Activated naive CD8-positive, alpha-beta T cell treated with anti-CD3 and anti-CD28 coated beads, Interleukin-2, amount 50 U/mL, for 24 hours (primary cell): ENCODE data around the gene DAAM1.

Experiments
- ATAC-seq: fragments of 150-1000 bp; cut with Tn5 transposase; one replicate; pipeline ENCODE4 v1.10.0; 2021
- DNase-seq: peaks from one replicate; pipeline ENCODE4 v3.0.0; 2021
- H3K27ac Mint-ChIP-seq: one replicate; pipeline ENCODE4 v1.8.0; 2021; ENCODE audit warnings: mild to moderate bottlenecking, mixed read lengths
- H3K27me3 Mint-ChIP-seq: one replicate; pipeline ENCODE4 v1.8.0; 2021; ENCODE audit warnings: mixed read lengths
- H3K36me3 Mint-ChIP-seq: one replicate; pipeline ENCODE4 v1.8.0; 2021; ENCODE audit warnings: low read depth, mixed read lengths
- H3K4me1 Mint-ChIP-seq: one replicate; pipeline ENCODE4 v1.8.0; 2021; ENCODE audit warnings: mixed read lengths
- H3K4me3 Mint-ChIP-seq: one replicate; pipeline ENCODE4 v1.8.0; 2021; ENCODE audit warnings: mild to moderate bottlenecking, moderate library complexity, mixed read lengths
- H3K9me3 Mint-ChIP-seq: one replicate; pipeline ENCODE4 v1.8.0; 2021; ENCODE audit warnings: mixed read lengths

Gene DAAM1

DNA sequence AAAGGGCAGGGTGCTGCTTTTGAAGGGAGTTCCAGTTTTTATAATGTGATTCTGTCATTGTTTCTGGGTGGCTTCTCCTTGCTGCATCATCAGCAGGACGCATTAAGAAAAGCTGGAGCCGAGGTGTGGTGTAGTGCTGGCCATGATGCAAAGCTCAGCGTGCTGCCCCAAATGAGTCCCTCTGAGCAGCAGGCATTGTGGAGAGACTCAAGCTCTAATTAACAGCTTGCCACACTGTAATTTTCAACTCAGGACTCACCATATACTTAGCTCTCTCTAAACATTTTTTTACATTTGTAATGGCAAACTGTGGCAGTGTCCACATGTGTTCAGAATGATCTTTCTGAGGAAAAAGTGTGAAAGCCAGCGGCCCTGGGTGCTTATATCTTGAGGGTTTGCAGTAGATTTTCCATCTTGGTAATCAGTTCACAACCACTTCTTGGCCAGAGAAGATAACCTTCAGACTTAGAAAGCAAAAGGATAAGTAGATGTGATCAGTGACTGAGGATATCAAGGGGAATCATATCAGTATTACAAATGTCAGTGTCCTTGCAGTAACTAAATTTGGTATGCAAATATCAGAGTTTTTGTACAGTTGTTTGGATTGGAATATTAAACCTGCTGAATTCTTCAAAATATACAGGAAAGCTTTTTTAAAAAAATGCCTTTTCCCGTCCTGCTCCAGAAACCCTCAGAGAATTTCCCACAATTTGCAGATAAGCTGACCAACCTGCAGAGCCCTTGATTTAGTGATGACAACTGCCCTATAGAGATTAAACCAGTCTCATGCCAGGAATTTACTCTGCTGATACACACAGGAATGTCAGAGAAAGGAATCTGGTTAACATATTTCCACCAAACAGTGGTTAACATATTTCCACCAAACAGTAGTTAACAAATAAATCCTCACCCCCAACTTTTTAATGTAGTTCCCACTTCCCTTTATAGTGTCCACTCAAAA is 63.6 kb downstream of the DAAM1 start:
- ATAC-seq (no peak), DNase-seq (no peak)
- no peaks in the 10 kb centered on the region for H3K27me3 Mint-ChIP-seq
- H3K4me1 Mint-ChIP-seq, result no peaks in the 10 kb centered on the region
- H3K9me3 Mint-ChIP-seq, result no peaks in the 10 kb centered on the region
- H3K27ac Mint-ChIP-seq, result no peak overlapping the region
- no peaks in the 10 kb centered on the region for H3K36me3 Mint-ChIP-seq
- H3K4me3 Mint-ChIP-seq, result no peak overlapping the region

DNA sequence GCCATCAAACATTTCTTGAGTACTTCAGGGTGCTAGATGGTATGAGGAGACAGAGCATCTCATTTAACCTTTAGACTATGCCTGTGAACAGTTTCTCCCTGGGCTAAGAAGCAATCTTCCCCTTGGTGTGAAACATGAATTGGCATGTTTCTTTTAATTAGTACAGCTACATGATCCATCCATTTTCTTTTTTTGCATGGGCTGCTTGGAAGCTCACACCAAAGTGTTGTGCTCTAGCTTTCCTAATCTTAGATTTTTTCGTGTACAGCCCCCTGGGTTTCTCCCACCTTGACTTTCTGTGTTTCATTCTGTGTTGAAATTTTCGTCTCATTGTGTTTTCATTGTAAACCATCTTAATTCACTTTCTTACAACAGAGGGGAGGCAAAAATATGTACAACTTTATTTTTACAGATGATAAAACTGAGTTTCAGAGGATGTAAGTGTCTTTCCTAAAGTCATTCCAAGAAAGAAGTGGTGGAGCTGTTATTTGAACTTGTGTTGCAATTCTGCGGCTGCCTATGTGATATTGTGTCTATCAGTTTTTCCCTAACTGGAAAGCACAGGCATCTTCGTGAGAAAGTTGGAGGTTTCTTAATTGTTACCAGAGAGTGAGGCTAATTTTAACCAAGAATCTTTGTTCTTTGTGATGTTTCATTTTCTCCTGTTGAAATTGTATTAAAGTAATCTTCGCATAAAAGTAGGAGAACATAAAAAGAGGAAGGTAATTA is 64.5 kb downstream of the DAAM1 start:
- no peaks in the 10 kb centered on the region for H3K9me3 Mint-ChIP-seq
- no peak overlapping the region for H3K27ac Mint-ChIP-seq

GRCh38 chr14:59253527-59253926 is 65.1 kb downstream of the DAAM1 start:
- DNase-seq (no peak), ATAC-seq (no peak)
- Mint-ChIP-seq H3K4me3 (no peak overlapping the region), H3K4me1 (no peaks in the 10 kb centered on the region), H3K27me3 (no peaks in the 10 kb centered on the region), H3K36me3 (no peaks in the 10 kb centered on the region), H3K27ac (no peak overlapping the region), H3K9me3 (no peaks in the 10 kb centered on the region)

More for the DNA sequence above, 64.5 kb downstream of the DAAM1 start:
- H3K4me1 Mint-ChIP-seq, result no peaks in the 10 kb centered on the region
- H3K4me3 Mint-ChIP-seq, result no peak overlapping the region
- no peaks in the 10 kb centered on the region for H3K27me3 Mint-ChIP-seq
- DNase-seq (no peak), ATAC-seq (no peak)
- H3K36me3 Mint-ChIP-seq, result no peaks in the 10 kb centered on the region

- no peak for DNase-seq
- H3K4me1 Mint-ChIP-seq, result no peaks in the 10 kb centered on the region
- no peaks in the 10 kb centered on the region for H3K9me3 Mint-ChIP-seq
- H3K27ac Mint-ChIP-seq, result no peak overlapping the region
- no peak for ATAC-seq
- no peaks in the 10 kb centered on the region for H3K36me3 Mint-ChIP-seq
- H3K27me3 Mint-ChIP-seq, result no peaks in the 10 kb centered on the region
- no peak overlapping the region for H3K4me3 Mint-ChIP-seq
These were observed 65.9 kb downstream of the DAAM1 start for GRCh38 chr14:59254146-59254910.

DNA sequence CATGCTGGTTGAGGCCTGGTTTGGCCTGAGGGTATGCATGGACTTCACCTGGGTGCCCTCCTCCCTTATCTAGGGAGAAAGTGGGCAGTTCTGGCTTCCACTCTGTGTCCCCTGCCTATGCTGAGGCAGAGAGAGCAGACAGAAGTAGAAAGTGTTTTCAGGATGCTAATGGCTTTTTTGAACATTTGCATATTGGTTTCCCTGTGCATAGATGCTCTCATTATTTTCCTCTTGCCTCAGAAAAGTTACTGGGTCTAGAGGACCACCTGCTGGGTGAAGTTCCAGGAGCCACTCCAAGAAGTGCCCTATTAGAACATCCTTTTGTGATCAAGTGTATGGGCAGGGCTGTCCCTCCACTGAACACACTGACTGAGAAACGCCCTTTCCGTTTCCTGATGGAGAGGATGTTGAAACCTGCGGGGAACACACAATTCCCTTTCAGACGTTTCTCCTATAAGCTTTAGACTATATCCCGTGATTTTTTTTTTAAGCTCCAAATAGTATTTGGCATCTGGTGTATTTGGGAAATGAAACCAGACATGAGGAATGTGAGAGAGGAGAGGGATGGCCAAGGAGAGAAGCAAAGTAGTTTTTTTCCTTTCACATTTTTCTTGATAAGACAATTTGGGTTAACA is 66.6 kb downstream of the DAAM1 start:
- no peak overlapping the region for H3K27ac Mint-ChIP-seq
- H3K27me3 Mint-ChIP-seq, result no peaks in the 10 kb centered on the region
- no peak for ATAC-seq
- no peaks in the 10 kb centered on the region for H3K36me3 Mint-ChIP-seq
- no peaks in the 10 kb centered on the region for H3K9me3 Mint-ChIP-seq
- no peak for DNase-seq
- H3K4me1 Mint-ChIP-seq, result no peaks in the 10 kb centered on the region
- H3K4me3 Mint-ChIP-seq, result no peak overlapping the region

DNA sequence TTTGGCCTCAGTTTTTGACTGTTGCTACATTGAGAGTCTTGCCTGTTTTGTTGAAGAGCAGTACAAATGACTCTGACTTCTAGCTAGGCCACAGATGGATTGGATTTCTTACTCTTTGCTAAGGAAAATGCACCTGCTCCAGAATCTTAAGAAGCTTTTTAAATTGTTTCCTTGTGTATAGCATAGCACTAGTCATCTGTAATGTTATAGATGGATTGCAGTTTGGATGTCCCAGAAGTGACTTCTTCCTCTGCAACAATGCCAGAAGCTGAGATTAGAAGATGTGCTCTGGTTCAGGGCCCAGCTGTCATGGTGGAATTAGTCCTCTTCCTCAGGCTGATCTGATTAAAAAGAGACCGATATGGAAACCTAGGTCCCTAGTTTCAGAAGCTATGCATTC is 67.9 kb downstream of the DAAM1 start:
- ATAC-seq, result no peak
- H3K36me3 Mint-ChIP-seq, result no peaks in the 10 kb centered on the region
- no peaks in the 10 kb centered on the region for H3K9me3 Mint-ChIP-seq
- no peak overlapping the region for H3K27ac Mint-ChIP-seq
- no peaks in the 10 kb centered on the region for H3K4me1 Mint-ChIP-seq
- no peak overlapping the region for H3K4me3 Mint-ChIP-seq
- DNase-seq, result no peak
- H3K27me3 Mint-ChIP-seq, result no peaks in the 10 kb centered on the region

- H3K4me3 Mint-ChIP-seq, result no peak overlapping the region
- no peaks in the 10 kb centered on the region for H3K9me3 Mint-ChIP-seq
- H3K27ac Mint-ChIP-seq, result no peak overlapping the region
- H3K4me1 Mint-ChIP-seq, result peaks cover 12% of the 10 kb centered on the region
- no peaks in the 10 kb centered on the region for H3K27me3 Mint-ChIP-seq
- peaks cover 17% of the 10 kb centered on the region for H3K36me3 Mint-ChIP-seq
- DNase-seq, result no peak
- no peak for ATAC-seq
These were observed 72.9 kb downstream of the DAAM1 start for GRCh38 chr14:59261334-59261733.

DNA sequence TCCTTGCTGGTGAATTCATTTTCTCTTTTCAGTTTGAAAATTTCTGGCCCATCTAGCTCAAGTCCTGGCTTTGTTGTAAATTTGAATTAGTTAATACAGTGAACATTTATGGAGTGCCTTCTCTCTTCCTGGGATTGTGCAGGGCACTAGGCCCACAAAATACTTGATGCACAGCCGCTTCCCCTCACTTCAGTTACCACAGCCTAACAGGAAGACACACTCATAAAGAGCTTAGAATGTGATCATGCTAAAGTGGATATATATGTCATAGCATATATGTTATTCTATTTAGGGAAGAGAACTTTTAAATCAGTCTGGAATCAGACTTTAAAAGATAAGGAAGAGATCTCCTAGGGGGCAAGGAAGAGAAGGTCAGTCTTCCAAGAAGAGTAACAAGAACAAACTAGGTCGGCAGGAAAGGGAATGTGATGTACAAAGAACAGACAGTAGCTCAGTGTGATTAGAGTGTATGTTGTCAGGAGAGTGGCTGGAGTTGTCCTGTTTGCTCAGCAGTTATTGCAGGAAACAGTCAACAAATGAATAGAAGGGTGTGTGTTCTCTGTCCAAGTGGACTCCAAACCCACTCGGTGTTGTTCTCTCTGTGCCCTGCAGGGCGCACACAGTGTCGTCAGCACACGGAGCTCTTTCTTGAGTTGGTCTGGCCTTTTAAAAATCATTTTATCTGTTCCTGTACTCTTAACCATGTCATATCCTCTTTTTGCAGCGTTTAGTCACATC is 74.4 kb downstream of the DAAM1 start:
- no peaks in the 10 kb centered on the region for H3K27me3 Mint-ChIP-seq
- no peak for ATAC-seq
- no peaks in the 10 kb centered on the region for H3K9me3 Mint-ChIP-seq
- peaks cover 24% of the 10 kb centered on the region for H3K4me1 Mint-ChIP-seq
- peaks cover 17% of the 10 kb centered on the region for H3K36me3 Mint-ChIP-seq
- DNase-seq, result no peak
- H3K4me3 Mint-ChIP-seq, result no peak overlapping the region
- no peak overlapping the region for H3K27ac Mint-ChIP-seq

DNA sequence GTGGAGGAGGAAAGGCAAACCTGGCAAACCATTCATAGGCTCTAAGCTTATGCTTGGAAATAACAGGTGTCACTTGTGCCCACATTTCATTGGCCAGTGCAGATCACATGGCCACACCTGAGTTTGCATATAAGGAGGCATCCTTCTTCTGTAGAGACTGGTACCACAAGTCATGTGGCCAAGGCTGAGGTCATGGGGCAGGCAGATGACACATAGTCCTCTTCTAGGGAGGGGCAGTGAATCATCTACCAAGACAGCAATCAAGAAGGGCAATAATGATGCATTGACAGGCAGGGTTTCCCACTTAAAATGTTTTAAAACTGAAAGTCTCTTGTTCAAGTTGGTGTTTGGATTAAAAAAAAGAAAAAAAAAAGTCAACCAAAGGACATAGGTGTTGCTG is 77.3 kb downstream of the DAAM1 start:
- ATAC-seq (peak; percentile 93), DNase-seq (peak; percentile 30)
- Mint-ChIP-seq H3K9me3 (no peaks in the 10 kb centered on the region), H3K27me3 (no peaks in the 10 kb centered on the region), H3K4me3 (no peak overlapping the region), H3K4me1 (peaks cover 25% of the 10 kb centered on the region), H3K27ac (no peak overlapping the region), H3K36me3 (peaks cover 19% of the 10 kb centered on the region)

DNA sequence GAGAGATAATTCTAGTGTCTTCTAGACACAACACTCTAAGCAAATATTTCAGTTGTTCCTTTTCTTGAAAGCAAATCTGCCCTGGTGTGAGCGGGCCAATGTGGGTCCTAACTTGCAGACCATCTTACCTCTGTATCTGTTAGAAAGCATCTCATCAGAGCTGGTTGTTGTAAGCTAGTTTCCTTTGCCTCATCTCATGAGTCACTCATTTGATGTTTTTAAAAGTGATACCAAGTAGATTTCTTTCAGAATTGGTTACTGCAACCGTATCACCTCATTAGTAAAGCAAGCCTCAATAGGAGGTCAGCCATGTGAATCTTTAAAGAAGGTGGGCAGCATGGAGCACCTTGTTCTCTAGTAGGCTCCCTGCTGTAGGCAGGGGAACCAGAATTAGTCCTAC is 78.6 kb downstream of the DAAM1 start:
- Mint-ChIP-seq H3K36me3 (peaks cover 19% of the 10 kb centered on the region), H3K4me3 (no peak overlapping the region), H3K27ac (no peak overlapping the region), H3K27me3 (no peaks in the 10 kb centered on the region), H3K4me1 (peaks cover 25% of the 10 kb centered on the region), H3K9me3 (no peaks in the 10 kb centered on the region)
- no peak for DNase-seq
- ATAC-seq, result no peak

DNA sequence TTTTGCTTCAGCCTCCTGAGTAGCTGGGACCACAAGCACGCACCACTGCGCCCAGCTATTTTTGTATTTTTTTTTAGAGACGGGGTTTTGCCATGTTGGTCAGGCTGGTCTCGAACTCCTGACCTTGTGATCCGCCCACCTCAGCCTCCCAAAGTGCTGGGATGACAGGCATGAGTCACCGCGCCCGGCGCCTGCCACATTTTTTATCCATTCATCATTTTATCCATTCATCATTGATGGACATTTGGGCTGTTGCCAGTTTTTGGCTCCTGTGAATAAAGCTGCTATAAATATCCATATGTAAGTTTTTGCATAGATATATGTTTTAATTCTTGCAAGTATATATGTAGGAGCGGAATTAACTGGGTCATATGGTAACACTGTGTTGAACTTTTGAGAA is 79.5 kb downstream of the DAAM1 start:
- Mint-ChIP-seq H3K27me3 (no peaks in the 10 kb centered on the region), H3K4me3 (no peak overlapping the region), H3K27ac (no peak overlapping the region), H3K4me1 (peaks cover 25% of the 10 kb centered on the region), H3K36me3 (peaks cover 19% of the 10 kb centered on the region), H3K9me3 (no peaks in the 10 kb centered on the region)
- DNase-seq (no peak), ATAC-seq (no peak)

- ATAC-seq (no peak), DNase-seq (no peak)
- Mint-ChIP-seq H3K4me3 (no peak overlapping the region), H3K36me3 (peaks cover 18% of the 10 kb centered on the region), H3K4me1 (peaks cover 25% of the 10 kb centered on the region), H3K9me3 (no peaks in the 10 kb centered on the region), H3K27ac (no peak overlapping the region), H3K27me3 (no peaks in the 10 kb centered on the region)
These were observed 80.4 kb downstream of the DAAM1 start for GRCh38 chr14:59268858-59269257.

- no peak for DNase-seq
- Mint-ChIP-seq H3K36me3 (peaks cover 16% of the 10 kb centered on the region), H3K4me1 (peaks cover 28% of the 10 kb centered on the region), H3K27me3 (no peaks in the 10 kb centered on the region), H3K4me3 (no peak overlapping the region), H3K27ac (no peak overlapping the region), H3K9me3 (no peaks in the 10 kb centered on the region)
- ATAC-seq, result no peak
These were observed 81.0 kb downstream of the DAAM1 start for GRCh38 chr14:59269466-59269865.

DNA sequence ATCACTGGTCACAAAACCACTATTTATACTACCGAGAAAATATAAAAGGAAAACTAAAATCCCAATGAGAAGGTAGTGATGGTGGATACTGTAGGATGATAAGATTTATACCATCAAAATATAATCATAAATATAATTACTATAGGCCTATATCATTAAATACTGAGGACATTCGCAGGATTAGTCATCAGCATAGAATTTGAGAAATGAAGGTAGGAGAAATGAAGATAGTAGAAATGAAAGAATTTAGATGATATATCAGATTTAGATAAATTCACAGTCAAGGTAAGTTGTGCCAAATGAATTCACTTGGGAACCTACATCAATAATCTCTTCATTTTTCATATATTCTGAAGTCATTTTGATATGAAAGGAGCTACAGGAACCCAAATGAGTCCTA is 82.8 kb downstream of the DAAM1 start:
- Mint-ChIP-seq H3K9me3 (no peaks in the 10 kb centered on the region), H3K4me3 (no peak overlapping the region), H3K36me3 (peaks cover 3% of the 10 kb centered on the region), H3K27ac (no peak overlapping the region), H3K27me3 (no peaks in the 10 kb centered on the region), H3K4me1 (peaks cover 34% of the 10 kb centered on the region)
- no peak for ATAC-seq
- no peak for DNase-seq
